Measurements from ENCODE around the gene MYL4. TPM values are rescaled to one million over a fixed set of nuclear protein-coding genes. Genes with fewer than 3 reads are reported as not detected.
A peak's percentile ranks its signal among the peaks of the same experiment; 100 is the strongest.

Gene MYL4
- total RNA-seq, 4 donors from 2014 or later: 0.50 to 0.52 TPM; not detected in 2

- no peaks in the 10 kb centered on the region for H3K9me3 ChIP-seq
- intact Hi-C loops (cut with DNase I): no loop called here
- H3K4me1 ChIP-seq: peaks cover 17 to 49% (median 48%) of the 10 kb centered on the region in 4 donors
- H3K27ac ChIP-seq (replicated peaks in 1 of 4): peak overlapping the region; percentile 87 to 91 (median 88)
- peak overlapping the region; percentile 81 to 96 (median 88) for H3K4me3 ChIP-seq
- DNase-seq (ENCODE audit: extremely low spot score): no peak
- no peaks in the 10 kb centered on the region for H3K36me3 ChIP-seq
- TF ChIP-seq POLR2AphosphoS5 (IDR thresholded peaks at IDR 0.05) (no peak), CTCF (IDR thresholded peaks at IDR 0.05) (no peak), EP300 (IDR thresholded peaks at IDR 0.05) (no peak), POLR2A (IDR thresholded peaks at IDR 0.05; ENCODE audit: low read depth) (no peak)
- peaks cover 0 to 5% (median 0%) of the 10 kb centered on the region in 4 donors for H3K27me3 ChIP-seq
- WGBS: 71% methylated on average over 10 of the region's 10 CpGs
Measured at GRCh38 chr17:47252766-47253512, 43.8 kb downstream of the MYL4 start.

DNA sequence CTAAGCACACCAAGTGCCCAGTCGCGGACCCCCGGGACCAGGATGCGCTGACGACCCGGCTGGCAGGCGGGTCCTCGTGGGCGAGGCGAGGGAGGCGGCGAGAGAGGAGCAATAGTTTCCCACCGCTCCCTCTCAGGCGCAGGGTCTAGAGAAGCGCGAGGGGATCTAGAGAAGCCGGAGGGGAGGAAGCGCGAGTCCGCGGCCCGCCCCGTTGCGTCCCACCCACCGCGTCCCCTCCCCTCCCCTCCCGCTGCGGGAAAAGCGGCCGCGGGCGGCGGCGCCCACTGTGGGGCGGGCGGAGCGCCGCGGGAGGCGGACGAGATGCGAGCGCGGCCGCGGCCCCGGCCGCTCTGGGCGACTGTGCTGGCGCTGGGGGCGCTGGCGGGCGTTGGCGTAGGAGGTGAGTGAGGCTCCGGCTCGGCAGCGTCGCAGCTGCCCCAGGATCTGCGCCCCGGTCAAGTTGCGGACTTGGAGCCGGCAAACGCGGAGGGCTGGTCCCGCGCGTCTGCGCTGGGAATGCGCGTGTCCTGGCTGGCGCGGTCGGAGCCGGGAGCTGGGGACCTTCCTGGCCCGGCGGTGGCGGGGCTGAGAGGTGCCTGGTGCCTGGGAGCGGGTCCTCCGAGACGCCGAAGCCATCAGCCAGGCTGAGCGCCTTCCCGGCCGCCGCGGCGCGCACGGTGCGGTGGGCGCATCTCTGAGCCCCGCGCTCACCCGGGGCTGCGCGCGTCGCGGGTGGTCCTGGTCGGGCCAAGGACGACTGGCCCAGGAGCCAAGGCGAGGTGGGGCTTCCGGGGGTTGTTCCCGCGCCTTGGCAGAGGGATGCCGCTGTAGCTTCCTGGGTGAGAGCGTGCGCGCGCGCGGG lies 44.6 kb downstream of the MYL4 start, which contains the start of gene ITGB3:
Gene ITGB3 (plus strand): TSS at position 287 of the 862 bp plus-strand sequence. CDS start 35 bp downstream, at position 322.
- TF ChIP-seq POLR2AphosphoS5 (IDR thresholded peaks at IDR 0.05) (peak; percentile 53 to 88), POLR2A (IDR thresholded peaks at IDR 0.05; ENCODE audit: low read depth) (no peak), CTCF (IDR thresholded peaks at IDR 0.05) (peak; percentile 39 to 67 (median 53)), EP300 (IDR thresholded peaks at IDR 0.05) (no peak)
- H3K36me3 ChIP-seq: no peaks in the 10 kb centered on the region
- peak within 1 kb of the TSS; percentile 87 to 91 (median 88) for H3K27ac ChIP-seq (replicated peaks in 1 of 4)
- peaks cover 19 to 55% (median 52%) of the 10 kb centered on the region in 4 donors for H3K4me1 ChIP-seq
- H3K27me3 ChIP-seq: peaks cover 0 to 5% (median 0%) of the 10 kb centered on the region in 4 donors
- under 1% methylated on average over 51 of the region's 112 CpGs for WGBS
- DNase-seq (ENCODE audit: extremely low spot score): no peak
- H3K9me3 ChIP-seq: no peaks in the 10 kb centered on the region
- intact Hi-C loops (cut with DNase I): no loop called here
- peak within 1 kb of the TSS; percentile 81 to 96 (median 88) for H3K4me3 ChIP-seq

DNA sequence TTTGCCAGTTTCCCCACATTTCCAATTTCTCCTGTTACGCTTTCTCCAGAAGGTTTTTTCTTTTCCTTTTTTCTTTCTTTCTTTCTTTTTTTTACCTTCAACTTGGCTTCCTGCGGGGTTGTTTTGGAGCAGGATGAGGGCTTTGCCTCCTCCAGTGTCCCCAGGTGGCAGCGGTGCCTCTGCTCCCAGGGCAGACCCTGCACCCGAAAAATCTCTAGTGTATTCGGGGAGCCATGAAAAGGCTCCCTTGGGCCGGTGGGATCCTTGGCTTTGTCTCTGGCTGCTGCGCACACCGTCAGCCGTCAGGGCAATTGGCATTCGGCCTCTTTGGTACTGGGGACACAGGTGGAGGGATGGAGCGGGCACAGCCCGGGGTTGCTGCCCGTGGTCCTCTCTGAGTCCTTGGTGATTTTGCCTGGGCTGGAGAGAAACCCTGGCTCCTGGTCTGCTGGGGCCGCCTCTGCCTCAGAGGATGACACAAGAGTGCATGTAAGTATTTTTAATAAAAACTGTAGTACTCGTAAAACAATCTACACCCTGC lies 45.3 kb downstream of the MYL4 start:
- no peak for TF ChIP-seq EP300 (IDR thresholded peaks at IDR 0.05)
- no peak for TF ChIP-seq POLR2A (IDR thresholded peaks at IDR 0.05; ENCODE audit: low read depth)
- Histone ChIP-seq H3K27me3 (peaks cover 0 to 5% (median 0%) of the 10 kb centered on the region in 4 donors), H3K4me1 (peaks cover 19 to 55% (median 52%) of the 10 kb centered on the region in 4 donors), H3K27ac (replicated peaks in 1 of 4) (peak overlapping the region; percentile 87 to 91 (median 88)), H3K9me3 (no peaks in the 10 kb centered on the region), H3K4me3 (peak overlapping the region; percentile 81 to 96 (median 88)), H3K36me3 (no peaks in the 10 kb centered on the region)
- 18% methylated on average over 11 of the region's 15 CpGs for WGBS
- DNase-seq (ENCODE audit: extremely low spot score): no peak
- intact Hi-C loops (cut with DNase I): no loop called here

DNA sequence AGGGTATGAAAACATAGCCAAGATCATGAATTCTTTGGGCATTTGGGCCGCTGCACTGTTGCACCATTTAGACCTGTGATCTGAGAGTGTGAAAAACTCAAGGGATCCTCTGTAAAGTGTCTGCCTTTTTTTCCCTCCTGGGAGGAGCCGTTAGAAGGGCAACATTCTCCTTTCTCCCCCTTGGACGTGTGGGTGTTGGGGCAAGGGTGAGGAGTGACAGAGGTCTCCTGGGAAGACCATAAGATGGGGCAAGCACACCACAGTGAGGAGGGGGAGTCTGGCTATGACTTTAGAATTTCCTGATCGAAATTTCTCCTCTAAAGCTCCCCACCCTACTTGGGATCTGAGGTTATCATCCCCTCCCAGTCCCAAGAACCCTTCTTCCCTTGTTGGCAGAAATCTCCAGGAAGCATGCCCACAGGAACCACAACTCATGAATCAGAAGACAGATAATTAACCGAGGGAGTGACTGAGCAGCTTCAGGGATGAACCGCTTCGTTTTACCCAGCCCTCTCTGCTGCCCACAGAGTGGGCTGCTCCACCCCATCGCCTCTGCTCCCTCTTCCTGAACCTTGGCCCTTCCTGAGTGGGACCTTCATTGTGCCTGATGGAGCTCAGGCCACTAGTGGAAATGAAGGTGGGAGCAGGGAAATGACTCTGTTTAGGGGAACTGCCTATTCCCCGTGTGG lies 48.6 kb downstream of the MYL4 start:
- Histone ChIP-seq H3K9me3 (no peaks in the 10 kb centered on the region), H3K4me1 (peaks cover 19 to 60% (median 53%) of the 10 kb centered on the region in 4 donors), H3K27ac (replicated peaks in 1 of 4) (peak overlapping the region in 3 of 4 donors; percentile 3 to 36 (median 20)), H3K36me3 (no peaks in the 10 kb centered on the region), H3K27me3 (peaks cover 0 to 5% (median 0%) of the 10 kb centered on the region in 4 donors), H3K4me3 (no peak overlapping the region)
- WGBS: 45% methylated on average over 9 of the region's 9 CpGs
- DNase-seq (ENCODE audit: extremely low spot score): no peak
- intact Hi-C loops (cut with DNase I): no loop called here
- TF ChIP-seq EP300 (IDR thresholded peaks at IDR 0.05) (no peak), POLR2A (IDR thresholded peaks at IDR 0.05; ENCODE audit: low read depth) (no peak)

DNA sequence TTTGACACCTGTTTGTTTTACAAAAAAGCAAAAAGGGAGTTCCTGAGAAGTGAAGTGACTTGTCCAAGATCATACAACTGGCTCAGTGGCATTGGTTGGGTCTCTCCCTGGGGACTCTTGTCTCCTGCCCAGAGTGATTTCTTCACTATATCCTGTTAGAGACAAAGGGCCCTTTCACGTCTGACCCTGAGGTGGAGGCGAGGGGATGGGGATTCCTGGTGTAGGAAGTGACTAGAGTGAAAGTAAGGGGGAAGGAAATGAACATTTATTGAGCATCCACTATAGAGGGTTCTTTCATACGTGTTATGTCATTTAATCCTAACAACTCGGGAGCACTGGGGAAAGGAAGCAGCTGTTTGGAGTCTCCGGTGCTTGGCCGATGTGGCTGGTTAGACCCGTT lies 53.4 kb downstream of the MYL4 start:
- intact Hi-C loops (cut with DNase I): no loop called here
- H3K27ac ChIP-seq (replicated peaks in 1 of 4): no peak overlapping the region
- no peak for DNase-seq (ENCODE audit: extremely low spot score)
- TF ChIP-seq CTCF (IDR thresholded peaks at IDR 0.05) (no peak), POLR2A (IDR thresholded peaks at IDR 0.05; ENCODE audit: low read depth) (no peak), EP300 (IDR thresholded peaks at IDR 0.05) (no peak), POLR2AphosphoS5 (IDR thresholded peaks at IDR 0.05) (no peak)
- H3K4me1 ChIP-seq: peaks cover 27 to 59% (median 36%) of the 10 kb centered on the region in 4 donors
- H3K4me3 ChIP-seq: no peak overlapping the region
- H3K27me3 ChIP-seq: no peaks in the 10 kb centered on the region
- 62% methylated on average over 7 of the region's 7 CpGs for WGBS
- no peaks in the 10 kb centered on the region for H3K9me3 ChIP-seq
- no peaks in the 10 kb centered on the region for H3K36me3 ChIP-seq
